Measurements from ENCODE around the gene ATP2C2. TPM values are rescaled to one million over a fixed set of nuclear protein-coding genes. Genes with fewer than 3 reads are reported as not detected.
A peak's percentile ranks its signal among the peaks of the same experiment; 100 is the strongest.

The ATP2C2 gene
- total RNA-seq, 2 experiments from 2014 or later = not detected

DNA sequence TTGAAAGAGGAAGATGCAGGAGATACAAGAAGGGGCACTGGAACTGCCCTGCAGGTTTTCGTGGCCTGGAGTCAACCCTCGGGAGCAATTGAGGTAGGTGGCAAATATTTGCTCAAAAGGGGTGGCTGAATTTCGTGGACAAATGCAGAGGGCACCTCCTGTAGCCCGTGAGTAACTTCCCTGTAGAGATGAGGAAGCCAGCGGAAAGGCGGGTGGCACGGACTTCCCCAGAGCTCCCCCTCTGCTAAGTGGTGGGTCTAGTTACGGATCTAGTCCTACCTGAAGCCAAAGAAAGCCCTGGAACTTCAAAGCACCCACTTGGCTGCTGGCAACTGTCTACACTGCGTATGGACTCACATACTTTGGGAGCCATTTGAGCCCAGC, 1.0 kb upstream of the ATP2C2 start:
- H3K4me3 Mint-ChIP-seq = no peak overlapping the region
- ChIA-PET POLR2A (no interaction called here), CTCF (no interaction called here)
- intact Hi-C loops (cut with DNase I, micrococcal nuclease) = no loop called here
- no peaks in the 10 kb centered on the region for H3K36me3 ChIP-seq (ENCODE audit: insufficient read depth, low read length)
- no peak overlapping the region for H3K27ac Mint-ChIP-seq
- peaks cover 0 to 10% of the 10 kb centered on the region in 2 experiments for H3K9me3 ChIP-seq (ENCODE audit: control insufficient read depth in 1 of 2, insufficient read depth in 1 of 2, low read length in 2 of 2)
- peaks cover 48 to 53% of the 10 kb centered on the region in 2 experiments for H3K27me3 ChIP-seq (ENCODE audit: control insufficient read depth in 1 of 2, insufficient read depth in 2 of 2, low read length in 2 of 2)
- H3K27ac ChIP-seq (ENCODE audit: low read depth in 1 of 2, low read length in 2 of 2) = no peak overlapping the region
- ATAC-seq (ENCODE audit: poor library complexity) (no peak), DNase-seq (peak in 1 of 14 experiments; percentile 14)
- peaks cover 9% of the 10 kb centered on the region for H3K4me1 Mint-ChIP-seq (ENCODE audit: low read depth)
- H3K36me3 Mint-ChIP-seq (ENCODE audit: low read depth) = no peaks in the 10 kb centered on the region
- TF ChIP-seq, protein P1, sequence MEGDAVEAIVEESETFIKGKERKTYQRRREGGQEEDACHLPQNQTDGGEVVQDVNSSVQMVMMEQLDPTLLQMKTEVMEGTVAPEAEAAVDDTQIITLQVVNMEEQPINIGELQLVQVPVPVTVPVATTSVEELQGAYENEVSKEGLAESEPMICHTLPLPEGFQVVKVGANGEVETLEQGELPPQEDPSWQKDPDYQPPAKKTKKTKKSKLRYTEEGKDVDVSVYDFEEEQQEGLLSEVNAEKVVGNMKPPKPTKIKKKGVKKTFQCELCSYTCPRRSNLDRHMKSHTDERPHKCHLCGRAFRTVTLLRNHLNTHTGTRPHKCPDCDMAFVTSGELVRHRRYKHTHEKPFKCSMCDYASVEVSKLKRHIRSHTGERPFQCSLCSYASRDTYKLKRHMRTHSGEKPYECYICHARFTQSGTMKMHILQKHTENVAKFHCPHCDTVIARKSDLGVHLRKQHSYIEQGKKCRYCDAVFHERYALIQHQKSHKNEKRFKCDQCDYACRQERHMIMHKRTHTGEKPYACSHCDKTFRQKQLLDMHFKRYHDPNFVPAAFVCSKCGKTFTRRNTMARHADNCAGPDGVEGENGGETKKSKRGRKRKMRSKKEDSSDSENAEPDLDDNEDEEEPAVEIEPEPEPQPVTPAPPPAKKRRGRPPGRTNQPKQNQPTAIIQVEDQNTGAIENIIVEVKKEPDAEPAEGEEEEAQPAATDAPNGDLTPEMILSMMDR (IDR thresholded peaks at IDR 0.05) = no peak
- peaks cover 13% of the 10 kb centered on the region for H3K4me1 ChIP-seq (ENCODE audit: insufficient read depth, low read length)
- no peaks in the 10 kb centered on the region for H3K9me3 Mint-ChIP-seq
- H3K27me3 Mint-ChIP-seq = peaks cover 72% of the 10 kb centered on the region
- H3K4me3 ChIP-seq (ENCODE audit: low read length) = no peak overlapping the region

DNA sequence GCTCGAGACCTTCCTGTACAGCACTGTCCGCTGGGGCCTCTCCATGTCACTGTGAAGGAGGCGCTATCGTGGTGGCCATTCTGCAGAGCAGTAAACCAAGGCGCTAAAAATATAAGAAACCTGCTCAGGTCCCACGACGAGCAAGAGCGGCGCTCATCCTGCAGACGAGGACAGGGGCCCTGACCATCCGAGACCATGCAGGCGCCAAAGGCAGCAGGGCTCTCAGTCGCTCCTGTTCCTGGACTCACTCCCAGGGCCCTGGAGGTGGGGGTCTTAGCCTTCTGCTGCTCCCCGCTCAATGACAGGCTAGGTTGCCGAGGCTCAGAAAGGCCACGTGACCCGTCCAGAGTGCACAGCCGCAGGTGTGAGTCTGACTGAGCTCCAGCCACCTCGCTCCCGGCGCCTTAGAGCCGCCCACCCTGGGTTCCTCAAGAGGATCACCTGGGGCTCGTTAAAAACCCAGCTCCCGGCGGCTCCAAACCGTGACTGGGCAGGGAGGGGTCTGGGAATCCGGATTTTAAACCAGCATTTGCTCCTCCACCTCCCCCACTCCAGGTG, 509 bp upstream of the ATP2C2 start:
- Histone ChIP-seq H3K4me1 (ENCODE audit: insufficient read depth, low read length) (peaks cover 13% of the 10 kb centered on the region), H3K27me3 (ENCODE audit: control insufficient read depth in 1 of 2, insufficient read depth in 2 of 2, low read length in 2 of 2) (peaks cover 48 to 53% of the 10 kb centered on the region in 2 experiments), H3K27ac (ENCODE audit: low read depth in 1 of 2, low read length in 2 of 2) (no peak overlapping the region), H3K4me3 (ENCODE audit: low read length) (no peak overlapping the region), H3K9me3 (ENCODE audit: control insufficient read depth in 1 of 2, insufficient read depth in 1 of 2, low read length in 2 of 2) (peaks cover 0 to 10% of the 10 kb centered on the region in 2 experiments), H3K36me3 (ENCODE audit: insufficient read depth, low read length) (no peaks in the 10 kb centered on the region)
- Mint-ChIP-seq H3K4me1 (ENCODE audit: low read depth) (peaks cover 9% of the 10 kb centered on the region), H3K27me3 (peaks cover 68% of the 10 kb centered on the region), H3K4me3 (no peak overlapping the region), H3K27ac (no peak overlapping the region), H3K36me3 (ENCODE audit: low read depth) (no peaks in the 10 kb centered on the region), H3K9me3 (no peaks in the 10 kb centered on the region)
- POLR2A ChIA-PET = no interaction called here
- CTCF ChIA-PET = no interaction called here
- TF ChIP-seq, protein P1 (IDR thresholded peaks at IDR 0.05) = no peak
- intact Hi-C loops (cut with DNase I, micrococcal nuclease) = no loop called here
- ATAC-seq (ENCODE audit: poor library complexity) = no peak
- DNase-seq = no peak

DNA sequence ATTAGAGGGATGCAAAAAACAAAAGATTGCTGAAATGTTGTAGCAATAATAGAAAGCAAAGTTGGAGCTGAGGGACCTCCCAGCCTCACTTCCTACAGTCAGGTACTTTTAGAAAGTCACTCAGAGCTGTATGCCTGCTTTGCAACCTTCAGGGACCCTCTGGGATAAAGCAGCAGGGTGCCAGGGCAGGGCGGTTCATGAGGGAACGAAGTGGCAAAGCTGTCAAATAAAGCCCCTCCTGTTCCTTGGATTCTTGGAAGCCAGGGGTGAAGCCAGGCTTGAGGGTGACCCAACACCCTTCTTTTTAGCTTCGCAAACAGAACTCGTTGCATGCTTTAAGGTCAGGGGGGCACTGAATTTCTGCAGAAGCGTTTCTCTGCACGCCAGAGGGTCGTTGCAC, 767 bp downstream of the ATP2C2 start:
- H3K4me1 Mint-ChIP-seq (ENCODE audit: low read depth) = peaks cover 9% of the 10 kb centered on the region
- no peak for DNase-seq
- H3K27me3 Mint-ChIP-seq = peaks cover 74% of the 10 kb centered on the region
- Histone ChIP-seq H3K36me3 (ENCODE audit: insufficient read depth, low read length) (no peaks in the 10 kb centered on the region), H3K4me3 (ENCODE audit: low read length) (no peak overlapping the region), H3K4me1 (ENCODE audit: insufficient read depth, low read length) (peaks cover 13% of the 10 kb centered on the region), H3K9me3 (ENCODE audit: control insufficient read depth in 1 of 2, insufficient read depth in 1 of 2, low read length in 2 of 2) (peaks cover 0 to 10% of the 10 kb centered on the region in 2 experiments), H3K27ac (ENCODE audit: low read depth in 1 of 2, low read length in 2 of 2) (no peak overlapping the region), H3K27me3 (ENCODE audit: control insufficient read depth in 1 of 2, insufficient read depth in 2 of 2, low read length in 2 of 2) (peaks cover 48 to 53% of the 10 kb centered on the region in 2 experiments)
- H3K9me3 Mint-ChIP-seq = no peaks in the 10 kb centered on the region
- H3K36me3 Mint-ChIP-seq (ENCODE audit: low read depth) = no peaks in the 10 kb centered on the region
- no peak overlapping the region for H3K27ac Mint-ChIP-seq
- no peak overlapping the region for H3K4me3 Mint-ChIP-seq
- ATAC-seq (ENCODE audit: poor library complexity) = no peak
- ChIA-PET CTCF (no interaction called here), POLR2A (no interaction called here)
- TF ChIP-seq, protein P1 (IDR thresholded peaks at IDR 0.05) = no peak
- intact Hi-C loops (cut with DNase I, micrococcal nuclease) = no loop called here

All from CD4-positive, alpha-beta T cell (primary cell).